Progenitor cell of endocrine pancreas (in vitro differentiated cells): ENCODE results near the gene SGCD. TPM values are rescaled to one million over a fixed set of nuclear protein-coding genes. Genes with fewer than 3 reads are reported as not detected.

Source experiments
- DNase-seq: peaks from one replicate; pipeline ENCODE4 v3.0.0; 2021; ENCODE audit warnings: low spot score; ENCODE audit not compliant: unreplicated experiment
- H3K27ac Mint-ChIP-seq: 2 replicates; pipeline ENCODE4 v1.8.0; 2021; ENCODE audit warnings: mild to moderate bottlenecking, moderate library complexity, mixed read lengths
- H3K27me3 Mint-ChIP-seq: 2 replicates; pipeline ENCODE4 v1.8.0; 2021; ENCODE audit warnings: mixed read lengths
- H3K36me3 Mint-ChIP-seq: 2 replicates; pipeline ENCODE4 v1.8.0; 2022; ENCODE audit warnings: mixed read lengths; ENCODE audit not compliant: insufficient read depth
- H3K4me1 Mint-ChIP-seq: 2 replicates; pipeline ENCODE4 v1.8.0; 2021; ENCODE audit warnings: low read depth, mixed read lengths
- H3K4me3 Mint-ChIP-seq: 2 replicates; pipeline ENCODE4 v1.8.0; 2021; ENCODE audit warnings: low read depth, mild to moderate bottlenecking, moderate library complexity, mixed read lengths
- H3K9me3 Mint-ChIP-seq: 2 replicates; pipeline ENCODE4 v1.8.0; 2021; ENCODE audit warnings: low read depth, mixed read lengths
- CTCF ChIP-seq: fragments of 200-600 bp; sonication (generic); IDR thresholded peaks from one replicate; pipeline ENCODE4 v1.5.0; 2021; ENCODE audit warnings: antibody characterized with exemption, mild to moderate bottlenecking; ENCODE audit not compliant: unreplicated experiment
- total RNA-seq: library from RNA; stranded (reverse); gene quantifications from 2 replicates; pipeline ENCODE4 v1.2.1, GENCODE V29; 2021

Gene SGCD
- total RNA-seq, 1 donor from 2014 or later = 5.9 TPM

GRCh38 chr5:156670615-156671014 lies 343.7 kb downstream of the SGCD start:
- no peak overlapping the region for H3K27ac Mint-ChIP-seq

DNA sequence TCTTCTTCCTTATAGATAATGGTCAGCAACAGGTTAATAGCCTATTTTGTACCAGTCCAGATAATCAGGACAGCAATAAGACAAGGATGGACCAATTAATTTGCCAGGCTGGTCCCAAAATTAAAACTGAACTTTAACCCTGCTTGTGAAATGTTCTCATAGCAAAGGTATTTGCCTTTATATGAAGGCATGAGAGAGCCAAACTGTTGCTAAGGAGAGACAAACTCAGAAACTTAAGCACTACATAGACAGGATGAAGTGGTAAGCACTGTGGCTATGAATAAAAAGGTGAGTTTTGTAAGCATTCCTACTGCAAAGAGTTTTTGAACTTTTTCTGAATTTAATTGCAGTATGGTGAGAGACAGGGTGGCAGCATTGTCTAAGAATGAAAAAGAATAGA lies 348.4 kb downstream of the SGCD start:
- Mint-ChIP-seq H3K36me3 (no peaks in the 10 kb centered on the region), H3K9me3 (no peaks in the 10 kb centered on the region), H3K27ac (no peak overlapping the region), H3K4me1 (peaks cover 5% of the 10 kb centered on the region), H3K4me3 (no peak overlapping the region), H3K27me3 (no peaks in the 10 kb centered on the region)
- no peak for TF ChIP-seq CTCF
- DNase-seq = no peak

More at GRCh38 chr5:156670615-156671014, 343.7 kb downstream of the SGCD start:
- DNase-seq = no peak
- Mint-ChIP-seq H3K4me3 (no peak overlapping the region), H3K4me1 (peaks cover 3% of the 10 kb centered on the region), H3K36me3 (no peaks in the 10 kb centered on the region), H3K27me3 (no peaks in the 10 kb centered on the region), H3K9me3 (peaks cover 5% of the 10 kb centered on the region)
- no peak for TF ChIP-seq CTCF

DNA sequence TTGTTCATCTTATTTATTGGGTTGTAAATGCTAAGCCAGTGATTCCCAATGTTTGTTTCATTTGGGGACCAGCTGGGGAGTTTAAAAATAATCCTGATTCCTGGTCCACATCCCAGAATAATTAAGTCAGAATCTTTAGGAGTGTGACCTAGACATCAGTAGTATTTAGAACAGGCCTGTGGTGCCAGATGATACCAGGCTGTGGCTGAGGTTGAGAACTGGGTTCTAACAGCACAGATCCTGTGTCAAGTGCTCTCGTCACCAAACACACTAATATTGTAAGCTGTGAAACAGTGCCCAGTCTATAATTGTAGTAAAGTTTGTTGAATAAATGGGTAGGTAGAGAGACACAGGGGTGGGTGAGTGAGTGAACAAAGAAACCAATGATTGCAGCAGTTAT lies 351.0 kb downstream of the SGCD start:
- no peaks in the 10 kb centered on the region for H3K9me3 Mint-ChIP-seq
- DNase-seq = no peak
- no peaks in the 10 kb centered on the region for H3K36me3 Mint-ChIP-seq
- no peak overlapping the region for H3K27ac Mint-ChIP-seq
- peaks cover 17% of the 10 kb centered on the region for H3K4me1 Mint-ChIP-seq
- H3K4me3 Mint-ChIP-seq = no peak overlapping the region
- TF ChIP-seq CTCF = no peak
- no peaks in the 10 kb centered on the region for H3K27me3 Mint-ChIP-seq

DNA sequence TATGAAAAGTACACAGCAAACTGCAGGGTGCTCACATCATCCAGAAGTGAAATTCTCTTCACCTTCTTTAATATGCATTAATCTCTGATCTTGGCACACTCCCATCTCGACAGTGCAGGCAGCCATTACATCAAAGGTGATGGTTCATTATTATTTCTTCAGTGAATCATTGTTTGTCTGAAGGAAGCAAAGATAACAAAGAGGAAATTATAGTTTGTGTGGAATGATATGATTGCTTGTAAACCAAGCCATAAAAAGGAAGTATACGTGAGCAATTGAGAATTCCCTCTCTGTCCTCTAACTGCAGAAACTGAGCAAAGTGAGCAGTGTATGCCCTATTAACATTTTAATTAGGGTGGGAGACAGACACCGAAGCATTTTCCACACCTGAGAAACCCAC lies 351.5 kb downstream of the SGCD start:
- TF ChIP-seq CTCF = no peak
- H3K4me3 Mint-ChIP-seq = no peak overlapping the region
- no peaks in the 10 kb centered on the region for H3K36me3 Mint-ChIP-seq
- H3K27me3 Mint-ChIP-seq = no peaks in the 10 kb centered on the region
- no peak overlapping the region for H3K27ac Mint-ChIP-seq
- no peak for DNase-seq
- H3K9me3 Mint-ChIP-seq = no peaks in the 10 kb centered on the region
- H3K4me1 Mint-ChIP-seq = peaks cover 22% of the 10 kb centered on the region

DNA sequence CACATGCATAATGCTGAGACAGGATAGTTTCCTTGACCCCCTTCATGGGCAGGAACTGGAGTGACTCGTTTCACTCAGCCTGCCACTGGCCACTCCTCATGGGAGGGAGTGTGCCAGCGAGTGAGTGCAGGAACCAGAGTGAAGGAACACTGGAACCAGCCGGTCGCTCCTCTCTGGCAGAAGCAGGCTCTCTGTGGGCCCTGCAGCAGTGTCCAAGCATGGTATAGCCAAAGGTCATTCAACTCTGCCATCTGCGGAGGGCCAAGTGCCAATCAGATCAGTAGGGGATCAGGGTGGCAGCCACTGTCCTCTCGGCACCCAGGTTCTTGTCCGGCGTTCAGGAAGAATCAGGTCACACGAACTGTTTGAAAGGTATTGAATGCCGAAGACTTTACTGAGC lies 353.9 kb downstream of the SGCD start:
- Mint-ChIP-seq H3K4me1 (peaks cover 35% of the 10 kb centered on the region), H3K27me3 (no peaks in the 10 kb centered on the region), H3K36me3 (no peaks in the 10 kb centered on the region), H3K9me3 (no peaks in the 10 kb centered on the region), H3K4me3 (no peak overlapping the region), H3K27ac (no peak overlapping the region)
- no peak for DNase-seq
- TF ChIP-seq CTCF = no peak

DNA sequence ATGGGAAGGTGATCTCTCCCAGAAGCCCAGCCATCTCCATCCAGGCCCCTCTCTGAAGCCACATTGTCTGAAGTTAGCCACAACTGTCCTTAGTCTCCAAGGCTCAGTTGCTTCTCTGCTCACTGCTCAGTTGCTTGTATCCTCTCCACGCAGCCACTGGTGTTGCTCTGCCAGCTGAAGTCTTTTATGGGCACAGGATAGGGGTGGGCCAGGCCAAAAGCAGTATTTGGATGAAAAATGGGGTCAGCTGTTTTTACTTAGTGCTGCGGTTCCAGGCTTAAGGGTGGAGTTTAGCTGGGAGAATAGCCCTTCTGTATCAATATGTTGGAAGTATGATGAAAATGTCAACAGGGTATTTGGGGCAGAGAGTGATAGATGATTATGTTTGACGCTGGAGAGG lies 354.3 kb downstream of the SGCD start:
- no peak for DNase-seq

More for the DNA sequence above, 354.3 kb downstream of the SGCD start:
- H3K36me3 Mint-ChIP-seq = no peaks in the 10 kb centered on the region
- no peaks in the 10 kb centered on the region for H3K9me3 Mint-ChIP-seq
- TF ChIP-seq CTCF = no peak
- no peak overlapping the region for H3K4me3 Mint-ChIP-seq
- no peaks in the 10 kb centered on the region for H3K27me3 Mint-ChIP-seq
- H3K27ac Mint-ChIP-seq = no peak overlapping the region
- peaks cover 36% of the 10 kb centered on the region for H3K4me1 Mint-ChIP-seq
